LNCaP clone FGC (cell line): ENCODE results near the gene AQR.

Source experiments
- DNase-seq: peaks from one replicate; pipeline ENCODE4 v3.0.0-alpha.2; 2011; ENCODE audit warnings: low read depth
- H3K4me3 ChIP-seq: 2 replicates; pipeline ENCODE4 v1.5.1; 2011; ENCODE audit warnings: mild to moderate bottlenecking, low read depth, low read length, control low read depth
- CTCF ChIP-seq: IDR thresholded peaks from 2 replicates; pipeline ENCODE4 v1.5.1; 2012; ENCODE audit warnings: mild to moderate bottlenecking; ENCODE audit not compliant: control insufficient read depth, insufficient read depth; ENCODE audit errors: extremely low read depth

AQR gene

GRCh38 chr15:34900748-34901147 lies 68.8 kb downstream of the AQR start:
- TF ChIP-seq CTCF = no peak
- no peak overlapping the region for H3K4me3 ChIP-seq
- DNase-seq = no peak

- DNase-seq = no peak
- H3K4me3 ChIP-seq = no peak overlapping the region
- TF ChIP-seq CTCF = no peak
Observed at GRCh38 chr15:34896183-34896582, 73.4 kb downstream of the AQR start.

- no peak for TF ChIP-seq CTCF
- H3K4me3 ChIP-seq = no peak overlapping the region
- DNase-seq = no peak
Observed at GRCh38 chr15:34893967-34894366, 75.6 kb downstream of the AQR start.

GRCh38 chr15:34892963-34893591 lies 76.5 kb downstream of the AQR start:
- no peak for DNase-seq
- no peak overlapping the region for H3K4me3 ChIP-seq
- no peak for TF ChIP-seq CTCF

- DNase-seq = no peak
- TF ChIP-seq CTCF = no peak
- no peak overlapping the region for H3K4me3 ChIP-seq
Observed at GRCh38 chr15:34890424-34890823, 79.1 kb downstream of the AQR start.

- DNase-seq = no peak
- TF ChIP-seq CTCF = no peak
- H3K4me3 ChIP-seq = no peak overlapping the region
Observed at GRCh38 chr15:34889476-34889875, 80.1 kb downstream of the AQR start.

GRCh38 chr15:34886134-34886533 lies 83.4 kb downstream of the AQR start:
- no peak for DNase-seq
- H3K4me3 ChIP-seq = no peak overlapping the region
- TF ChIP-seq CTCF = no peak
